NCI-H510A (cell line): ENCODE results near the gene DCAKD.

ENCODE experiments used
- DNase-seq: peaks from one replicate; lab custom pipeline; 2025; lab: John Stamatoyannopoulos, UW

The DCAKD gene

DNA sequence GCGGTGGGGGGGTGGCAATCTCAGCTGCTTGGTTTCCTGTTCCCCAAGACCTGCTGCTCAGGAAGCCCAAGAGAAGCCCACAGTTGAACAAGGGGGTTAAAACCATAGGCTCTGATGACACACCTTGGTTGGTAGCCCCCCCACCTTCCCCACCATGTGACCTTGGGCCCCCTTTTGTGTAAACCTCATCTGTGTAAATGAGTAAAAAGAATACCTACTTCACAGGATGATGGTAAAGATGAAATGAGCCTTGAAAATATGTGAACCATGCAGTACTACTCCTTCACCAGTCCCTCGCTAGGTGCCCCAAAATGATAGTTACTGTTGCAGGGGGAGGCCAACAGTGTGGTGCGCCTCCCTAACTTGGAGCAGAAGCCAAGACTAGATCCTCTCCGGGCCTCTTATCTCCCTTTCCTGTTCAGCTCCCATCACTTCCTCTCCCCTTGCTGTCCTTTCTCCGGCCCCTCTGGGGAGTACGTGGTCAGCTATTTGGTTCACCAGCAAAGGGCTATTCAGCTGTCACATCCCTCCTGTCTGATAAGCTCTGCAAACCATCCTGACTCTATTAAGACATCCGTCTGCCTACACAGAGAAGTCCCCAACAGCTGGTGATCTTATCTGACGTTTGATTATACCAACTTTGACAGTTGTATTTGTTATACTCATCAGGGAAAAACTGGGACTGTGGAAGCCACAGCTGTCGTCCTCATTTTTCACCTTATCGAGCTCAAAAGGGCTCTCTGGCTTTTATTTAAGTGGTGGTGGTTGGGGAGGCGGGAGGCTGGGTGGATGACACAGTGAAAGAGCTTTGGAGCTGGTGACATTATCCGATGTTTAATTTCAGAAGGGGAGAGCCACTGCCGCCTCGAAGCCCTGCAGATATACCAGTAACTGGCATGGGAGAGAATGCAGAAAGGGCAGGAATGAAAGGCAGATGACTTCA is 19.9 kb downstream of the DCAKD start:
- no peak for DNase-seq

DNA sequence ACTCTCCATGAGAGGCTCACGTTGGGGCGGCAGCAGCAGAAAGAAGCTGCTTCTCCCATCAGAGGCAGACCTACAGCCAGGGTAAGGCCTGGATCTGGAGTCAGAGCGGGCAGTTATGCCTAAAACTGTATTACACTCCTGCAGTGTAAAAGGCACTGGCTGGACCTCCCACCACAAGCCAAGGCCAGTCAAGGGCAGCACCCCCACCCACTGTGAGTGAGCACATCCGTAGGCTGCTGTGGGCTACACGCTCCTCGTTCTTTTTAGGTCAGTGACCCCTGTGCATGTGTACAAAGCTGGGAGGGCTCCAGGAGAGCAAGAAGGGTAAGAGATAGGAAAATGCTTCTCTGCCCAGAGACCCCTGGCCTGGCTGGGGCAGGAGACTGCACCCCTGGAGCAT is 20.7 kb downstream of the DCAKD start:
- DNase-seq = no peak

- no peak for DNase-seq
Observed at GRCh38 chr17:45029758-45030423, 21.5 kb downstream of the DCAKD start.

DNA sequence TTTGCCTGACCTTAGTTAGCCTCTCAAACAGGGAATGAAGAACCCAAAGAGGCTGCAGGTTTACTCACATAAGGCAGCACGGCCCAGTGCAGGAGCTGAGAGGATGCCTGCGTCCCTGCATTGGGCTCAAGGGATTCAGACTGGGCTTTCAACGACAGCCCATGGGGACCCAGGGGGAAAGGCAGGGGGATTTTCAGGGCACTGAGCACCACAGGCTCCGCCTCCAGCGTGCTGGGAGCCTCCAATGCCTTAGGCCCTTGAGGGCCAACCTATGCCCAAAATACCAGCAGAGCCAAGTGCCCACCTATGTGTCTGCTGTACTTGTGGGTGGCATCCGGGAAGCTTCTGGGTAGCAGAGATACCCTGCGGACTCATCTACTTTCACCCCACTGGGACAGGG is 22.3 kb downstream of the DCAKD start:
- DNase-seq = no peak

DNA sequence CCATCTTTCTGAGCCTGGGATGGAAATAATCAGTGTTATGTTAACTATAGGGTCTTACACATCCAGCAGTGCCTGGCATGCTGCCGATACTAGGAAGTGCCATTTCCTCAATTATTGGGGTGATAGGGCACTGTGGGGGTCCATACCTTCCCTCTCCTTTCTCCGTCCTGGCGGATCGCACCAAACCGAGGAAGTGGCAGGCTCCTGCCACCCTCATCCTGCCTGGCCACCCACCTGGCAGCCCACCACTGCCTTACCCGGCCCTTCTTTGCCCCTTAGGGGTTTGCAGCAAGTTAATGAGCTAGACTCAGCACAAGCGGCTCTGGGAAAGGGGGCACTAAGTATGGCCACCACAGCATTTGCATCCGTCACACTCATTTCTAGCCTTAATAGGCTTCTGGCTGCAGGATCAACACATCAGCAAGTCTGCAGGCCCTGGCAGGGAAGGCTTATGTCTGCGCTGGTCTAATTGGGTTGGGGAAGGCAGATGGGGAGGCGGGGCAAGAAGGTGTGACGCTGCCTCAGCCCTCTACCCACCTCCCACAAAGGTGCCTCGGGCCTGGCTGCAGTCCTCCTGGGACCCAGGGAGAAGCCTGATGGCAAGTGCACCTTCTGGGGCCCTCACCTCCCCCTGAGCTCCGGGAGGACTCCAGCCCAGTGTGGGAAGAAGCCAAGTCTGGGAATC is 28.6 kb downstream of the DCAKD start:
- DNase-seq = no peak

GRCh38 chr17:45022288-45022648 is 29.2 kb downstream of the DCAKD start:
- no peak for DNase-seq

DNA sequence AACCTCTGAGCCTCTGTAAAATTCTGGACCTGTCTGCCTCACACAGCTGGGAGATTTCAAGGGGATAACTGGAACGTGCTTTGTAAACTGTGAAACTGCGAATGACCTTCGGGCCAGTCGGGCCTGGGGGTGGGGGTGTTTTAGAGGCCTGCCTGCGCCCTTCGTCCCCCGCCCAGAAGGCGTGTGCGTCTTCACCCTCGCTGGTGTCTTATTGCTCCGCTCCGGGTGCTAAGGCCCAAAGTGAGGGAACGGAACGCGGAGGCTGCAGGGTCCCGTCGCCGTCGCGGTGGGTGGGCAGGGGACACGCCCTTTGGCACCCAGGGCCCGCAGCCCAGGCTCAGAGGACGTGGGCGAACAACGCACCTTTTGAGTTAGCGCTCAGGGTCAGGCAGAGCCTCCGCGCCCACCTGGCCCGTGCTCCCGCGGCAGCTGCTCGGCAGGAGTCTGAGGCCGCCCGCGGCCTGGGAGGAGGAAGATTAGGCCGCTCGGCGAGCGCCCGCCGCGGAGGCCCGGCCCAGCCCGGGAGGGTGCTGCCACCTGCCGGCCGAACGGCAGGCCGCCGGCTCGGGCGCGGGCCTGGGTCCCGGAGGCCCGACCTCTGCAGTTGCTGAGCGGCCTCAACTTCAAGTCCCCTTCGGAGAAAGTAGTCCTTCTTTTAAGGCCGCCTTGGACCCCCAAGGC is 29.7 kb downstream of the DCAKD start:
- peak; percentile 53 for DNase-seq

- DNase-seq = peak; percentile 41
Observed at GRCh38 chr17:45020354-45021138, 30.9 kb downstream of the DCAKD start.

GRCh38 chr17:45018848-45019711 is 32.4 kb downstream of the DCAKD start:
- peak; percentile 53 for DNase-seq

DNA sequence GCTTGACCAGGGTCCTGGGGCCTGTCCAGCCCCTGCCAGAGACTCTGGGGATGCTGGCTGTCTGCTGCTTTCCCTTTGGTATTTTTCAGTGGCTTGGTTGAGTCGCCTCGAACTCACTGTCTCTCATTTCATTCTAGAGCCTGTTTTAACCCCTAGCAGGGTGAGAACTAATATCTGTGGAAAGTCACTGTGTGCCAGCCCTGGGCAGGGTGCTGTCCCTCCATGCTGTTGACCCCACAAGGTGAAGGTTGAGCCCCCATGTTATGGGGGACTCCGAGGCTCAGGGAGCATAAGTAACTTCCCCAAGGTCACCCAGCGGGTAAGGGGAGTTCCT is 33.0 kb downstream of the DCAKD start:
- DNase-seq = no peak

DNA sequence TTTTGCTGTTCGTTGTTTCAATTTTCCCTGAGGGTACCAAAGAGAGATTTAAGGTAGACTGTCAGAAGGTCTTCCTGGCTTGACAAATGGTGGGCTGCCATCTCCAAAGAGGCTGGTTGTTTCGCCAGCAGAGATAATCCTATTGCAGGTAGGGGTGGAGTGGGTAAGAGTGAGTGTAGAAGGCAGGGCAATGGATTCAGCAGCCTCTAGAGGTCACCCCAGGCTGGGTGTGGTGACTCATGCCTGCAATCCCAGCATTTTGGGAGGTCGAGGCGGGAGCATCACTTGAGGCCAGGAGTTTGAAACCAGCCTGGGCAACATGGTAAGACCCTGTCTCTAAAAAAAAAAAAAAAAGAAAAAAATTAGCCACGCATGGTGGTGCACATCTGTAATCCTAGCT is 34.6 kb downstream of the DCAKD start:
- DNase-seq = no peak

DNA sequence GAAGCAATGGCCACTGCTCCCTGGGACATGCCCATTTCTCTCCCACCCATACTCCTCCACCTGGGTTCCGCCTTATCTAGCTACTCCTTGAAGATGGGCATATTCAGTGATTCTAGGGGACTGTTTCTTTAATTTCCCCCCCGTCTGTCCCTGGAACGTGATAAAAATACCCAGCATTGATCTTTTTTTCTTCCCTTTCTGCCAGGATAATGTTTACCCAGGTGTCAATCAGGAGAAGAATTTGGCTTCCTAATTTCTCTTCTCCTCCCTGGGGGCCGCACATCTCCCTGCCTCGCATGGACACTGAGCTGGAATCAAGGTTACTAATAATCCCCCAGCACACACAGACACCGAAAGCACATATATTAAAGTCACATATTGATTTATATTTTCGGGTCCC is 35.2 kb downstream of the DCAKD start:
- DNase-seq = no peak

DNA sequence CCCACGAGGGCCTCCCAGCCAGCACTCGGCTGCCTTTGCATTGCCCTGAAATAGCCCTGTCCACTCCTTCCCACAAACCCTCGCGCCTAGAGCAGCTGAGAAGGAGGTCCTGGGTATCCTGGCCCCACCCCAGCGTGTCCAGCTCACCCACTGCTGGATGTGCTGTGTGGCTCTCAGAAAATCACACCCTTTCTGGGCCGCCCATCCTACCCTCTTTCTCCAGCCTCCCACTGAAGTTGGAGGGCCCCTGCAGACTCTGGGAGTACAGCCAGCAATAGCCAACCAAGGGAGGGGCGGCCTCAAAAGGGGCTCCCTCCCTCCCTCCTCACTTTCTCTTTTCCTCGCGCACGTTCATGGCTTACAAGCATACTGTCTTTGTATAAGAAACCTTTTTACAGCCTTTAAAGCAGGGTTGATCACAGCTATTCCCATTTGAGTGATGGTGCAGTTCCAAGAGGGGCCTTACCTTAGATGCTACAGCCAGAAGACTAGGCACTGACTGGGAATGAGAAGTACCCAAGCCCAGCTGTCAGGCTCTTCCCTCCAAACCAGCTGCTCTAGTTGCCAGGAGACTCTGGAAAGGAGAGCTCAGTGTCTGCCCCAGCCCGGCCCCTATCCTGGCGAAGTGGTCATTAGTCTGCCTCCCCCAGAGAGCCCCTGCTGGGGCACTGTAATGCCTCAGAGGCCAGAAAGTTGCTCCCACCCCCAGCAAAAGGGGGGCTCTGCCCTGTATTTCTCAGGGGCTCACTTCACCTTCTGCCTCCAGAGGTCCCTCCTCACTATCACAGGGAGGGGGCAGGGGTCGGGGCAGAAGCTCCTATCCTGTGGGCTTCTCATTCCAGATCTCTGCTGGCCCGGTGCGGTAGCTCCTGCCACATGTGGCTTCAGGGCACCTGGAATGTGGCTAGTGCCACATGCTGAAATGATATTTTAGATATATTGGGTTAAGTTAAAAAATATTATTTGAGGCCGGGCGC is 38.1 kb downstream of the DCAKD start:
- peak; percentile 71 for DNase-seq

DNA sequence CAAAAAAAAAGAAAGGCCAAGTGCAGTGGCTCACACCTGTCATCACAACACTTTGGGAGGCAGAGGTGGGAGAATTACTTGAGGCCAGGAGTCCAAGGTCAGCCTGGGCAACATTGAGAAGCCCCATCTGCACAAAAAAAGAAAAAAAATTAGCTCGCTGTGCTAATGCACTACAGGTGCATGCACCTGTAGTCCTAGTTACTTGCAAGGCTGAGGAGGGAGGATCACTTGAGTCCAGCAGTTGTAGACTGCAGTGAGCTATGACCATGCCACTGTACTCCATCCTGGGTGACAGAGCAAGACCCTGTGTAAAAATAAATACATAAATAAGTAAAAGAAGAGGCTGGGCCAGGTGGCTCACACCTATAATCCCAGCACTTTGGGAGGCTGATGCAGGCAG is 39.7 kb downstream of the DCAKD start:
- no peak for DNase-seq

- peak; percentile 78 for DNase-seq
Observed at GRCh38 chr17:45009676-45010467, 41.6 kb downstream of the DCAKD start.

DNA sequence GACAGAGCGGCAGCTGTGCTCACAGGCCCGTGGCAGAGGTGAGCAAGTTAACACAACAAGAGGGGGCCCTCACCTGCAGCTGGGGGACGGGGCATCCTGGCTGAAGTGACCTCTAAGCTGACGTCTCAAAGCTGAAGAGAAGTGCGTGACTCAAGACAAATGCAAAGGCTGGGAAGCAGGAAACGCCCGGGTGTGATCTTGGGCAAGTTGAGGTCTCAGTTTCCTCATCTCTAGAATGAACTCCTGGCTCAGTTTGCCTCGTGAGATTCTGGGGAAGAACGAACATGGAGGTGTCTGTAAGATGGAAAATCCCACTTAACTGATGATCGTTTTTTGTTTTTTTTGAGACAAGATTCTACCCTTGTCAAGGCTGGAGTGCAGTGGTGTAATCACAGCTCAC is 43.2 kb downstream of the DCAKD start:
- DNase-seq = no peak

GRCh38 chr17:45006927-45007461 is 44.4 kb downstream of the DCAKD start:
- peak; percentile 34 for DNase-seq

DNA sequence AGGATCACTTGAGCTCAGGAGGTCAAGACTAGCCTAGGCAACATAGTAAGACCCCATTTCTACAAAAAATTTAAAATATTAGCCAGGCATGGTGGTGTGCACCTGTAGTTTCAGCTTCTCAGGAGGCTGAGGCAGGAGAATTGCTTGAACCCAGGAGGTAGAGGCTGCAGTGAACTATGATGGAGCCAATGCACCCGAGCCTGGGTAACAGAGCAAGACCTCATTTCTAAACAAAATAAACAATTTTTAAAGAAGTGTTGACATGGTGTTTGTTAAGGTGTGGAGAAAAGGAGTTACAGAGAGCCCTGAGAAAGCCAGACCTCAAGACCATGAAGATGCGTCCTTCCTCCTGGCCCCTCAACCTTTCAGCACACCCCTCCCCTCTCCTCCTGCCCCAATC is 45.7 kb downstream of the DCAKD start:
- DNase-seq = no peak
